ENCODE data around the gene ATP5F1A.
"Not testable (repeated sequence)": the region's sequence is repeated elsewhere in the genome, so short reads cannot be mapped to it uniquely, and the experiment has no call there.

ATP5F1A gene

DNA sequence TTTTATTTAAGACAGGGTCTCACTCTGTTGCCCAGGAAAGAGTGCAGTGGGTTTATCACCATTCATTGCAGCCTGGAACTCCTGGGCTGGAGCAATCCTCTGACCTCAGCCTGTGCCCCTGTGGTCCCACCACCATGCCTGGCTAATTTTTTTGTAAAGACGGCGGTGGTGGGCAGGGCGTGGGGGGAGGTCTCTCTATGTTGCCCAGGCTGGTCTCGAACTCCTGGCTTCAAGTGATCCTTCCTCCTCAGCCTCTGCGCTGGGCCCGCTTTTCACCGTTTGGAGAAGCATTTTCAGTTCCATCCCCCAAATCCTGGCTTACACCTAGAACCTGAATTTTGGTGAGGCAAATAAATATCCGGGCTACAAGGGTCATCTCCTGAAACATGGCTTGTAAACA is 1.4 kb upstream of the ATP5F1A start:
- no peaks in the 10 kb centered on the region for H3K9me3 Mint-ChIP-seq
- H3K27ac Mint-ChIP-seq, result peak overlapping the region in 2 of 3 experiments; percentile 100
- H3K27me3 Mint-ChIP-seq (ENCODE audit: low read depth), result no peaks in the 10 kb centered on the region
- peak overlapping the region; percentile 53 to 64 (median 57) for H3K4me3 Mint-ChIP-seq
- TF ChIP-seq, protein P1, sequence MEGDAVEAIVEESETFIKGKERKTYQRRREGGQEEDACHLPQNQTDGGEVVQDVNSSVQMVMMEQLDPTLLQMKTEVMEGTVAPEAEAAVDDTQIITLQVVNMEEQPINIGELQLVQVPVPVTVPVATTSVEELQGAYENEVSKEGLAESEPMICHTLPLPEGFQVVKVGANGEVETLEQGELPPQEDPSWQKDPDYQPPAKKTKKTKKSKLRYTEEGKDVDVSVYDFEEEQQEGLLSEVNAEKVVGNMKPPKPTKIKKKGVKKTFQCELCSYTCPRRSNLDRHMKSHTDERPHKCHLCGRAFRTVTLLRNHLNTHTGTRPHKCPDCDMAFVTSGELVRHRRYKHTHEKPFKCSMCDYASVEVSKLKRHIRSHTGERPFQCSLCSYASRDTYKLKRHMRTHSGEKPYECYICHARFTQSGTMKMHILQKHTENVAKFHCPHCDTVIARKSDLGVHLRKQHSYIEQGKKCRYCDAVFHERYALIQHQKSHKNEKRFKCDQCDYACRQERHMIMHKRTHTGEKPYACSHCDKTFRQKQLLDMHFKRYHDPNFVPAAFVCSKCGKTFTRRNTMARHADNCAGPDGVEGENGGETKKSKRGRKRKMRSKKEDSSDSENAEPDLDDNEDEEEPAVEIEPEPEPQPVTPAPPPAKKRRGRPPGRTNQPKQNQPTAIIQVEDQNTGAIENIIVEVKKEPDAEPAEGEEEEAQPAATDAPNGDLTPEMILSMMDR (IDR thresholded peaks at IDR 0.05; ENCODE audit: unreplicated experiment in 3 of 3), result no peak
- H3K4me1 Mint-ChIP-seq, result peaks cover 23% of the 10 kb centered on the region
- peaks cover 8% of the 10 kb centered on the region for H3K36me3 Mint-ChIP-seq (ENCODE audit: low read depth)

DNA sequence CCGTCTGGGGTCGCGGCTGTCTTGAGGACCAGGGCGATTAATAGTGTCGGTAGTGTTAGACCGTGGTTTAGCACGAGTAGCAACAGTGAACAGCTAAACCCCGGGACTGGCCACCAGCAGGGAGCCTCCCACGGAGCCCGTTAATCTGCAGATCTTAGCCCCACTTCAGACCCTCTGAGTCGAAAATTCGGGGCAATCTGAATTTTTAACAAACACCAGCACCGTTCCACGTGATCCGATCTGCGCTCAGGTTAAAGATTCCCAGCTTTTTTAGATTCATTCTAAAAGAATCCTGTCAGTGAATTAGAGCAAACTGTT is 479 bp upstream of the ATP5F1A start:
- Mint-ChIP-seq H3K4me3 (peak overlapping the region; percentile 98 to 100 (median 99)), H3K4me1 (peaks cover 18% of the 10 kb centered on the region), H3K27me3 (ENCODE audit: low read depth) (no peaks in the 10 kb centered on the region), H3K27ac (peak overlapping the region; percentile 99 to 100 (median 100)), H3K36me3 (ENCODE audit: low read depth) (peaks cover 15% of the 10 kb centered on the region), H3K9me3 (no peaks in the 10 kb centered on the region)
- TF ChIP-seq, protein P1 (IDR thresholded peaks at IDR 0.05; ENCODE audit: unreplicated experiment in 3 of 3), result no peak

DNA sequence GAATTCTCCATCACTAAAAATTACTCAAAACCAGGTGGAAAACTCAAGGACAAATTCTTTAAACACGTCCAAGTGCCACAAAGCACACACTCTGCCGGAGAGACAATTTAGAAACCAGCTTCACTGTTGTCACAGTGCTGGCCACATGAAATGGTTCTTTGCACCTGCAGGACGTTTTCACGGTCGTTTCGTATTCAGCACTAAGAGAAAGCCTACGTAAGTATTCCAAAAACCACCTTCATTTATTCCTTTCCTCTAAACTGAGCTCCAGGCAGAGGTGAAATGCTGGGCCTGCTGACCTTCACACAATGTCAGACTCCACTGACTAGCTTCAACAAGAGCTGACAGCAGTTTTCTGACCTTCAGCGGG is 680 bp downstream of the ATP5F1A start:
- TF ChIP-seq, protein P1 (IDR thresholded peaks at IDR 0.05; ENCODE audit: unreplicated experiment in 3 of 3), result no peak
- peaks cover 18% of the 10 kb centered on the region for H3K4me1 Mint-ChIP-seq
- H3K36me3 Mint-ChIP-seq (ENCODE audit: low read depth), result peaks cover 27% of the 10 kb centered on the region

DNA sequence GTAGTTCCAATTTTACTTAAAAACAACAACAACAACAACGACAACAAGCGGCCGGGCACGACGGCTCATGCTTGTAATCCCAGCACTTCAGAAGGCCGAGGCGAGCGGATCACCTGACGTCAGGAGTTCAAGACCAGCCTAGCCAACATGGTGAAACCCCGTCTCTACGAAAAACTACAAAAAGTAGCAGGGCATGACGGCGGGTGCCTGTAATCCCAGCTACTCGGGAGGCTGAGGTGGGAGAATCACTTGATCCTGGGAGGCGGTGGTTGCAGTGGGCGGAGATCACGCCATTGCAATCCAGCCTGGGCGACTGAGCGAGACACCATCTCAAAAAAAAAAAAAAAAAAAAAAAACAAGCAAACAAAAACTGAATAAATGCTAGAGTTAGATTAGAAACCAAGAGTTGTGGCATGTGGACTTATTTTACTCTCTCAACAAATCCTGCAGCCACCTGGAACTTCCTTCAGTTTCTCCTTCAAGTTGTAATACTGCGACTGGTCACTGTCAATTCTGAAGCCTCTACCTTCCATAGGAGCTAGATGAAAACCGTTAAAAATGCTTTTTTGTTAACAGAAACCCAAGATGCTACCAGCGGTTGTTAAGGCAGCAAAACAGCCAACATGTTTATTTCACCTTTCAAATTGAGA is 1.3 kb downstream of the ATP5F1A start:
- TF ChIP-seq, protein P1 (IDR thresholded peaks at IDR 0.05; ENCODE audit: unreplicated experiment in 3 of 3), result no peak
- H3K36me3 Mint-ChIP-seq (ENCODE audit: low read depth), result peaks cover 33% of the 10 kb centered on the region

More for the DNA sequence above, 680 bp downstream of the ATP5F1A start:
- H3K9me3 Mint-ChIP-seq, result no peaks in the 10 kb centered on the region
- H3K27ac Mint-ChIP-seq, result peak overlapping the region; percentile 99 to 100 (median 100)
- H3K4me3 Mint-ChIP-seq, result peak overlapping the region; percentile 98 to 100 (median 99)
- no peaks in the 10 kb centered on the region for H3K27me3 Mint-ChIP-seq (ENCODE audit: low read depth)

DNA sequence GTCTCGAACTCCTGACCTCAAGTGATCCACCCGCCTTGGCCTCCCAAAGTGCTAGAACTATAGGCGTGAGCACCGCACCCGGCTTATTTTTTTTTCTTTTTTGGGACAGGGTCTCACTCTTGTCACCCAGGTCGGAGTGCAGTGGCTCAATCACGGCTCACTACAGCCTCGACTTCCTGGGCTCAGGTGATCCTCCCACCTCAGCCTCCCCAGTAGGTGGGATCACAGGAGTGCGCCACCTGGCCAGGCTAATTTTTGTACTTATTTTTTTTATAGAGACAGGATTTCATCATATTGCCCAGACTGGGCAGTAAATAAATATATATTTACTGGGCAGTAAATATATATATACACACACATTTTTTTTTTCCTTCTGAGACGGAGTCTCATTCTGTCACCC is 2.6 kb downstream of the ATP5F1A start:
- H3K27me3 Mint-ChIP-seq (ENCODE audit: low read depth), result no peaks in the 10 kb centered on the region
- TF ChIP-seq, protein P1 (IDR thresholded peaks at IDR 0.05; ENCODE audit: unreplicated experiment in 3 of 3), result no peak
- peak overlapping the region in 2 of 3 experiments; percentile 15 to 21 for H3K4me3 Mint-ChIP-seq
- peaks cover 3% of the 10 kb centered on the region for H3K9me3 Mint-ChIP-seq
- peaks cover 18% of the 10 kb centered on the region for H3K4me1 Mint-ChIP-seq
- H3K36me3 Mint-ChIP-seq (ENCODE audit: low read depth), result peaks cover 46% of the 10 kb centered on the region
- no peak overlapping the region for H3K27ac Mint-ChIP-seq

More for the DNA sequence above, 1.3 kb downstream of the ATP5F1A start:
- no peaks in the 10 kb centered on the region for H3K27me3 Mint-ChIP-seq (ENCODE audit: low read depth)
- peak overlapping the region; percentile 98 to 100 (median 99) for H3K4me3 Mint-ChIP-seq
- no peaks in the 10 kb centered on the region for H3K9me3 Mint-ChIP-seq
- H3K27ac Mint-ChIP-seq, result peak overlapping the region; percentile 99 to 100 (median 100)
- H3K4me1 Mint-ChIP-seq, result peaks cover 18% of the 10 kb centered on the region

DNA sequence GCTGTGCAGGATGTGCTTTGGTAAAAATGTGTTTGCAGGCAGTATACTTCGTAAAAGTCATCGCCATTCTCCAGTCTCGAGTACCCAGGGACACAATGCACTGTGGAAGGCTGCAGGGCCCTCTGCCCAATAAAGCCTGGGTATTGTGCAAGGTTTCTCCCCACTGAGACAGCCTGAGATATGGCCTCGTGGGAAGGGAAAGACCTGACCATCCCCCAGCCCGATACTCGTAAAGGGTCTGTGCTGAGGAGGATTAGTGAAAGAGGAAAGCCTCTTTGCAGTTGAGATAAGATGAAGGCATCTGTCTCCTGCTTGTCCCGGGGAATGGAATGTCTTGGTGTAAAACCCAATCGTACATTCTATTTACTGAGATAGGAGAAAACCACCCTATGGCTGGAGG is 9.6 kb downstream of the ATP5F1A start:
- not testable (repeated sequence) for H3K4me1 Mint-ChIP-seq; H3K27me3 Mint-ChIP-seq (ENCODE audit: low read depth); H3K27ac Mint-ChIP-seq; H3K4me3 Mint-ChIP-seq; H3K9me3 Mint-ChIP-seq
- peaks cover 96% of the 10 kb centered on the region for H3K36me3 Mint-ChIP-seq (ENCODE audit: low read depth)

Data from nephron (organoid).